NB4 (cell line): ENCODE data around the gene JPT2.

ENCODE experiments used
- CTCF ChIP-seq: IDR thresholded peaks from one replicate; pipeline ENCODE4 v1.5.1; 2012; ENCODE audit warnings: low read depth, low read length
- MAX ChIP-seq: IDR thresholded peaks from 2 replicates; pipeline ENCODE4 v1.6.1; 2011; ENCODE audit warnings: low read depth, low read length
- POLR2A ChIP-seq: IDR thresholded peaks from 2 replicates; pipeline ENCODE4 v1.6.1; 2011; ENCODE audit warnings: mild to moderate bottlenecking; ENCODE audit not compliant: insufficient read length; ENCODE audit errors: extremely low read depth

- TF ChIP-seq POLR2A: no peak
- TF ChIP-seq CTCF: no peak
- no peak for TF ChIP-seq MAX
Observed at GRCh38 chr16:1665829-1666228, 12.2 kb upstream of the JPT2 start.
